ENCODE results near the gene PLEKHA4. TPM values are rescaled to one million over a fixed set of nuclear protein-coding genes. Genes with fewer than 3 reads are reported as not detected.
A peak's percentile ranks its signal among the peaks of the same experiment; 100 is the strongest.

The PLEKHA4 gene
- total and polyA plus RNA-seq, 9 of the 15 experiments (the other 6 are each of a cell fraction or from before 2014, with no cell fraction given), result 0.07 to 30.8 (median 11.4) TPM

DNA sequence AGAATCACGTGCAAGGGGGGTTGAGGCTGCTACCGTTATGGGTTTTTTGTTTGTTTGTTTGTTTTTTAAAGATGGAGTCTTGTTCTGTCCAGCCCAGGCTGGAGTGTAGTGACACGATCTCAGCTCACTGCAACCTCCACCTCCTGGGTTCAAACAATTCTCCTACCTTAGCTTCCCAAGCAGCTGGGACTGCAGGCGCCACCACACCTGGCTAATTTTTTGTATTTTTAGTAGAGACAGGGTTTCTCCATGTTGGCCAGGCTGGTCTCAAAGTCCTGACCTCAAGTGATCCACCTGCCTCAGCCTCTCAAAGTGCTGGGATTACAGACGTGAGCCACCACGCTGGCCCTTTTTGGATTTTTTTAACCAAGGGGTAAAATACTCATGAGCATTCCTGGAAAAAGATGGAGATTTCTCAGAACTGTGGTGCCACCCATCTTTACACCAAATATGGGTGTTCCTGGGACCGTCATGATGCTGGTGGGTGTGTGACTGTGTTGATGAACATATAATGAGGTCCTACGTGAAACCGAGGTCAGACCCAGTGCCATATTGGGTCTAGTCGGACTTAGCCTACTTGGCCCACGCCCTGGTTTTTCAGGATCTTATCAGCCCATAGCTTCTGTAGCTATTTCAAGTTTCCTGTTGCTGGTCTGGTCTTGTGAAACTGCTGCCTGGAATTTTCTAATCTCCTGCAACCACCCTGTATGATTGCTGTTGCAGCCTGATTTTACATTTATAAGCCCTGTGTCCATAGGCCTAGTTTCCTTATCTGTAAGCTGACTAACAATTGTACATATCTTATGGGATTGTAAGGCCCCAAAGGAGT is 10.0 kb upstream of the PLEKHA4 start (continued):
- TF ChIP-seq RCOR1 (IDR thresholded peaks at IDR 0.05; ENCODE audit: borderline replicate concordance in 1 of 2, low read depth in 2 of 2, low read length in 2 of 2) (peak; percentile 96 to 98), SMC3 (conservative IDR thresholded peaks at IDR 0.05; ENCODE audit: insufficient read depth, low read depth, low read length) (no peak), PTTG1 (tag; IDR thresholded peaks at IDR 0.05; ENCODE audit: low read depth) (0 out of 2 replicates have a peak, but pooled peaks have one; percentile 32), TSC22D4 (tag; IDR thresholded peaks at IDR 0.05) (no peak), CXXC5 (CRISPR knock-in tag; IDR thresholded peaks at IDR 0.05) (peak; percentile 89), ZC3H8 (IDR thresholded peaks at IDR 0.05) (no peak), SMAD4 (CRISPR knock-in tag; conservative IDR thresholded peaks at IDR 0.05) (peak; percentile 99), EWSR1 (IDR thresholded peaks at IDR 0.05; ENCODE audit: borderline replicate concordance, low read depth, partially characterized antibody) (no peak), ZNF282 (CRISPR knock-in tag; IDR thresholded peaks at IDR 0.05) (no peak), DEAF1 (CRISPR knock-in tag; IDR thresholded peaks at IDR 0.05) (0 out of 2 replicates have a peak, but pooled peaks have one; percentile 6), MNT (conservative IDR thresholded peaks at IDR 0.05) (peak; percentile 77 to 87)
- TF ChIP-seq, protein P1, sequence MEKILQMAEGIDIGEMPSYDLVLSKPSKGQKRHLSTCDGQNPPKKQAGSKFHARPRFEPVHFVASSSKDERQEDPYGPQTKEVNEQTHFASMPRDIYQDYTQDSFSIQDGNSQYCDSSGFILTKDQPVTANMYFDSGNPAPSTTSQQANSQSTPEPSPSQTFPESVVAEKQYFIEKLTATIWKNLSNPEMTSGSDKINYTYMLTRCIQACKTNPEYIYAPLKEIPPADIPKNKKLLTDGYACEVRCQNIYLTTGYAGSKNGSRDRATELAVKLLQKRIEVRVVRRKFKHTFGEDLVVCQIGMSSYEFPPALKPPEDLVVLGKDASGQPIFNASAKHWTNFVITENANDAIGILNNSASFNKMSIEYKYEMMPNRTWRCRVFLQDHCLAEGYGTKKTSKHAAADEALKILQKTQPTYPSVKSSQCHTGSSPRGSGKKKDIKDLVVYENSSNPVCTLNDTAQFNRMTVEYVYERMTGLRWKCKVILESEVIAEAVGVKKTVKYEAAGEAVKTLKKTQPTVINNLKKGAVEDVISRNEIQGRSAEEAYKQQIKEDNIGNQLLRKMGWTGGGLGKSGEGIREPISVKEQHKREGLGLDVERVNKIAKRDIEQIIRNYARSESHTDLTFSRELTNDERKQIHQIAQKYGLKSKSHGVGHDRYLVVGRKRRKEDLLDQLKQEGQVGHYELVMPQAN (IDR thresholded peaks at IDR 0.05; ENCODE audit: borderline replicate concordance), result peak; percentile 40; the same call in 1 of the 2 replicates
- TF ChIP-seq, protein P2, sequence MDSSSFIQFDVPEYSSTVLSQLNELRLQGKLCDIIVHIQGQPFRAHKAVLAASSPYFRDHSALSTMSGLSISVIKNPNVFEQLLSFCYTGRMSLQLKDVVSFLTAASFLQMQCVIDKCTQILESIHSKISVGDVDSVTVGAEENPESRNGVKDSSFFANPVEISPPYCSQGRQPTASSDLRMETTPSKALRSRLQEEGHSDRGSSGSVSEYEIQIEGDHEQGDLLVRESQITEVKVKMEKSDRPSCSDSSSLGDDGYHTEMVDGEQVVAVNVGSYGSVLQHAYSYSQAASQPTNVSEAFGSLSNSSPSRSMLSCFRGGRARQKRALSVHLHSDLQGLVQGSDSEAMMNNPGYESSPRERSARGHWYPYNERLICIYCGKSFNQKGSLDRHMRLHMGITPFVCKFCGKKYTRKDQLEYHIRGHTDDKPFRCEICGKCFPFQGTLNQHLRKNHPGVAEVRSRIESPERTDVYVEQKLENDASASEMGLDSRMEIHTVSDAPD (CRISPR knock-in tag; IDR thresholded peaks at IDR 0.05), result peak; percentile 46; the same call in 1 of the 2 replicates
- TF ChIP-seq, protein P3, sequence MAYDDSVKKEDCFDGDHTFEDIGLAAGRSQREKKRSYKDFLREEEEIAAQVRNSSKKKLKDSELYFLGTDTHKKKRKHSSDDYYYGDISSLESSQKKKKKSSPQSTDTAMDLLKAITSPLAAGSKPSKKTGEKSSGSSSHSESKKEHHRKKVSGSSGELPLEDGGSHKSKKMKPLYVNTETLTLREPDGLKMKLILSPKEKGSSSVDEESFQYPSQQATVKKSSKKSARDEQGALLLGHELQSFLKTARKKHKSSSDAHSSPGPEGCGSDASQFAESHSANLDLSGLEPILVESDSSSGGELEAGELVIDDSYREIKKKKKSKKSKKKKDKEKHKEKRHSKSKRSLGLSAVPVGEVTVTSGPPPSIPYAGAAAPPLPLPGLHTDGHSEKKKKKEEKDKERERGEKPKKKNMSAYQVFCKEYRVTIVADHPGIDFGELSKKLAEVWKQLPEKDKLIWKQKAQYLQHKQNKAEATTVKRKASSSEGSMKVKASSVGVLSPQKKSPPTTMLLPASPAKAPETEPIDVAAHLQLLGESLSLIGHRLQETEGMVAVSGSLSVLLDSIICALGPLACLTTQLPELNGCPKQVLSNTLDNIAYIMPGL (CRISPR knock-in tag; IDR thresholded peaks at IDR 0.05), result no peak; the same call in 1 of the 2 replicates
- TF ChIP-seq, protein P4, sequence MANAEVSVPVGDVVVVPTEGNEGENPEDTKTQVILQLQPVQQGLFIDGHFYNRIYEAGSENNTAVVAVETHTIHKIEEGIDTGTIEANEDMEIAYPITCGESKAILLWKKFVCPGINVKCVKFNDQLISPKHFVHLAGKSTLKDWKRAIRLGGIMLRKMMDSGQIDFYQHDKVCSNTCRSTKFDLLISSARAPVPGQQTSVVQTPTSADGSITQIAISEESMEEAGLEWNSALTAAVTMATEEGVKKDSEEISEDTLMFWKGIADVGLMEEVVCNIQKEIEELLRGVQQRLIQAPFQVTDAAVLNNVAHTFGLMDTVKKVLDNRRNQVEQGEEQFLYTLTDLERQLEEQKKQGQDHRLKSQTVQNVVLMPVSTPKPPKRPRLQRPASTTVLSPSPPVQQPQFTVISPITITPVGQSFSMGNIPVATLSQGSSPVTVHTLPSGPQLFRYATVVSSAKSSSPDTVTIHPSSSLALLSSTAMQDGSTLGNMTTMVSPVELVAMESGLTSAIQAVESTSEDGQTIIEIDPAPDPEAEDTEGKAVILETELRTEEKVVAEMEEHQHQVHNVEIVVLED (CRISPR knock-in tag; IDR thresholded peaks at IDR 0.05), result no peak
